ENCODE measurements around the gene REV3L.

GRCh38 chr6:111486921-111487320, 3.9 kb upstream of the REV3L start:
- TF ChIP-seq REST (IDR thresholded peaks at IDR 0.05; ENCODE audit: low read depth) (no peak), CTCF (IDR thresholded peaks at IDR 0.05 in 2 of 3, conservative IDR thresholded peaks at IDR 0.05 in 1 of 3; ENCODE audit: borderline replicate concordance in 1 of 3, insufficient read depth in 1 of 3, low read depth in 2 of 3, low read length in 2 of 3) (no peak), POLR2A (IDR thresholded peaks at IDR 0.05; ENCODE audit: borderline replicate concordance, extremely low read depth, insufficient read depth, insufficient read length) (no peak), SP1 (IDR thresholded peaks at IDR 0.05; ENCODE audit: low read depth) (no peak)
